ENCODE results near the gene OTOP3.

Gene OTOP3

DNA sequence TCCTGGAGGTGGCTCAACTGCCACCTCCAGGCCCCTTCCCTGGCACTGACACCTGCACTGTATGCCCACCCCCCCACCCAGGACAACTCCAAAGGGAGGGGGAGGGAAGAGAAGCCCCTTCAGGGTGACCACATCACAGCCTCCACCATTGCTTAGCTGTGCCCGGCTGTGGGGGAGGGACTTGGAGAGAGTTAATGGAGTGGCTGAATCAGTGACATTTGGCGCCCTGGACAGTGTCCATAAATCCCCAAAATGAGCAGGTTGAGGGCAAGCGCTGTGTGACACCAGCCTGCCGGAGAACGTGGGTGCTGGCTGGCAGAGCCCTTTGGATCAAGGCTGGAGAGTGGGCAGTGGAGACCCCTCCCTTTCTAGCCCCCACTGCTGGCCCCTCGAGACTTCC lies 13.5 kb upstream of the OTOP3 start:
- no peak for TF ChIP-seq POLR2A (IDR thresholded peaks at IDR 0.05; ENCODE audit: low read depth, low read length)
- FAIRE-seq (no peak), DNase-seq (ENCODE audit: insufficient read length, low spot score) (no peak)

DNA sequence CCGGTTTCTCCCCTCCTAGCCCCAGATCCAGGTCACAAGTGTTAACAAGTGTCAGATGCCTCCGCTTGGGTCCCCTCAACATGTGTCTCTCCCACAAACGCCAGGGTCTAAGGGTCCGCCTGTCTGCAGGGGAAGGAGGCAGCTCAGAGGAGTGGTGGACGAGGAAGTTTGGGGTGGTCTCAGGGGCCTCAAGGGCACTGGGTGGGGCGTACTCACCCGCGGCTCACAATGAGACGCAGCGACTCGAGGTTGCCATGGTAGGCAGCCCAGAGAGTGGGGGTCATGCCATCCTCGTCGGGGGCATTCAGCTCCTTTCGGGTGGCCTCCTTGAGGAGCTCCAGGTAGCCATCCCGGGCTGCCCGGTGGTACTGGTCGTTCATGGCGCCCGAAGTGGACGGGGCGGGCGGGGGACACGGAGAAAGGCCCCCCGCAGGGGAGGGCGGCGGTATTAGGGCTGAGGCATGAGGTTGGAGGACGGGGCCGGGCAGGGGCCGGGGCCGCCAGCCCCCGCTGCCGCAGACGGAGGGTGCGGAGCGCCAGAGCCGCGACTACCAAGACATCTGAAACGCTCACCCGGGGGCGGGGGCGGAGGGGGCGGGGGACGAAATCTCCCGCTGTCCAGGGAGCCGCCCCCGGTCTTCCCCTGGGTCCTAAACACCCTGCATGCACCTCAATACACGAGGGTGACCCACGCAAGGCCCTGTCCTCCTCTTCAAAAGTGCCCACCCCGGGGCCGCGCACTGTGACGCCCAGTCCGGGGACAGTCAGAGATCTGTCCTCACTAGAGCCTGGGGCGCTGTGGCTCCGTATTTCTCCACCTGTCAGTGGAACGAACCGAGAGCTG lies 12.8 kb upstream of the OTOP3 start, which contains the start of gene USH1G:
USH1G (minus strand) TSS at position 562 of the 844 bp plus-strand sequence; CDS start at position 380, 182 bp downstream.
- no peak for TF ChIP-seq POLR2A (IDR thresholded peaks at IDR 0.05; ENCODE audit: low read depth, low read length)
- DNase-seq (ENCODE audit: insufficient read length, low spot score) (no peak), FAIRE-seq (no peak)

GRCh38 chr17:74923538-74924249 lies 12.0 kb upstream of the OTOP3 start:
- TF ChIP-seq POLR2A (IDR thresholded peaks at IDR 0.05; ENCODE audit: low read depth, low read length), result no peak
- peak; percentile 96 for DNase-seq (ENCODE audit: insufficient read length, low spot score)

DNA sequence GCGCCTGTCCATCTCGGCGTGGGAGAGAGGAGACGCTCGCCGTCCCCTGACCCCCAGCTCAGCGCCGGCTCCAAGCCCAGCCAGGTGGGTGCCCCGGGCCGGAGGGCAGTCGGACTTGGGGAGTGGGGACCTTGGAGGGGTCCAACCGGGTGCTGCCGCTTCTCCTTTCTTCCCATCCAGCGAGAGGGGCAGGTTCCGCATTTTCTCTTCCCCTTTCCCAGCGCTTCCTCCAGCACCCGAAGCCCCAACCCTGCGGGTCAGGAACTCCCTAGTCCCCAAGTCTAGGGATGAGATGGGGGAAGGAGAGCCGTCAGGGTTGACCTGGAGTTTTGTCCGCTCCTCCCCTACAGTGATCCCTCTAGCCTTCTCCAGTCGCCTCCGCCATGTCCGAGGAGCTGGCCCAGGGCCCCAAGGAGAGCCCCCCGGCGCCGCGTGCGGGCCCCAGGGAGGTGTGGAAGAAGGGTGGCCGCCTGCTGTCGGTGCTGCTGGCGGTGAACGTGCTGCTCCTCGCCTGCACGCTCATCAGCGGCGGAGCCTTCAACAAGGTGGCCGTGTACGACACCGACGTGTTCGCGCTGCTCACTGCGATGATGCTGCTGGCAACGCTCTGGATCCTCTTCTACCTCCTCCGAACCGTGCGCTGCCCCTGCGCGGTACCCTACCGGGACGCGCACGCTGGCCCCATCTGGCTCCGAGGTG lies 11.3 kb upstream of the OTOP3 start, which contains the start of gene OTOP2:
OTOP2 (plus strand) TSS at position 24 of the 699 bp plus-strand sequence; CDS start at position 384, 360 bp downstream.
- FAIRE-seq (no peak), DNase-seq (ENCODE audit: insufficient read length, low spot score) (no peak)
- no peak for TF ChIP-seq POLR2A (IDR thresholded peaks at IDR 0.05; ENCODE audit: low read depth, low read length)

More at GRCh38 chr17:74923538-74924249, 12.0 kb upstream of the OTOP3 start:
- FAIRE-seq, result no peak

GRCh38 chr17:74925242-74925641 lies 10.5 kb upstream of the OTOP3 start:
- FAIRE-seq (no peak), DNase-seq (ENCODE audit: insufficient read length, low spot score) (no peak)
- TF ChIP-seq POLR2A (IDR thresholded peaks at IDR 0.05; ENCODE audit: low read depth, low read length), result no peak

GRCh38 chr17:74928786-74929185 lies 6.9 kb upstream of the OTOP3 start:
- DNase-seq (ENCODE audit: insufficient read length, low spot score), result no peak
- no peak for TF ChIP-seq POLR2A (IDR thresholded peaks at IDR 0.05; ENCODE audit: low read depth, low read length)
- no peak for FAIRE-seq

DNA sequence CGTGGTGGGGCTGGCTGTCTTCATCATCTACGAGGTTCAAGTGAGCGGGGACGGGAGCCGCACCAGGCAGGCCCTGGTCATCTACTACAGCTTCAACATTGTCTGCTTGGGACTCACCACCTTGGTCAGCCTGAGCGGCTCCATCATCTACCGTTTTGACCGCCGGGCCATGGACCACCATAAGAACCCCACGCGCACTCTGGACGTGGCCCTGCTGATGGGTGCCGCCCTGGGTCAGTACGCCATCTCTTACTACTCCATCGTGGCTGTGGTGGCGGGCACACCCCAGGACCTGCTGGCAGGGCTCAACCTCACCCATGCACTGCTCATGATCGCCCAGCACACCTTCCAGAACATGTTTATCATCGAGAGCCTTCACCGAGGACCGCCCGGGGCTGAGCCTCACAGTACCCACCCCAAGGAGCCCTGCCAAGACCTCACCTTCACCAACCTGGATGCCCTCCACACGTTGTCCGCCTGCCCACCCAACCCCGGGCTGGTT lies 5.1 kb upstream of the OTOP3 start:
- no peak for DNase-seq (ENCODE audit: insufficient read length, low spot score)

GRCh38 chr17:74935048-74935447 lies 650 bp upstream of the OTOP3 start:
- FAIRE-seq, result no peak
- TF ChIP-seq POLR2A (IDR thresholded peaks at IDR 0.05; ENCODE audit: low read depth, low read length), result no peak

More for the DNA sequence above, 5.1 kb upstream of the OTOP3 start:
- FAIRE-seq, result no peak
- no peak for TF ChIP-seq POLR2A (IDR thresholded peaks at IDR 0.05; ENCODE audit: low read depth, low read length)

DNA sequence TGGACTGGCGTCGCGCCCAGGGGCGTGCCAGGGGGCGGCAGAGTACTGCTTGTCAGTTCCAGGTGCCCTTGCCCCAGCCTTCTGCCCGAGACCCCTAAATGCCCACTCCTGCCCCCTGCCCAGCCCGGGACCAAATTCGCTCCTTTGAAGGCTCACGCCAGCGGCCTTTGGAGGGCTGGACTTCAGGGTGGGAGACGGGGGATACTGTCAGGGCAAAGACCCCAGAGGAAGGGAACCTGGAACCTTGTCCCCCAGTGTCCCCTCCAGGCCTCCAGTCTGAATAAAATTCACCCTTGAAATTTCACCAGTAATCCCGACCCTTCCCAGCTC lies 737 bp downstream of the OTOP3 start:
- FAIRE-seq (no peak), DNase-seq (ENCODE audit: insufficient read length, low spot score) (no peak)
- no peak for TF ChIP-seq POLR2A (IDR thresholded peaks at IDR 0.05; ENCODE audit: low read depth, low read length)

More at GRCh38 chr17:74935048-74935447, 650 bp upstream of the OTOP3 start:
- DNase-seq (ENCODE audit: insufficient read length, low spot score), result no peak

GRCh38 chr17:74937064-74938051 lies 1.7 kb downstream of the OTOP3 start:
- no peak for FAIRE-seq
- TF ChIP-seq POLR2A (IDR thresholded peaks at IDR 0.05; ENCODE audit: low read depth, low read length), result no peak
- no peak for DNase-seq (ENCODE audit: insufficient read length, low spot score)

DNA sequence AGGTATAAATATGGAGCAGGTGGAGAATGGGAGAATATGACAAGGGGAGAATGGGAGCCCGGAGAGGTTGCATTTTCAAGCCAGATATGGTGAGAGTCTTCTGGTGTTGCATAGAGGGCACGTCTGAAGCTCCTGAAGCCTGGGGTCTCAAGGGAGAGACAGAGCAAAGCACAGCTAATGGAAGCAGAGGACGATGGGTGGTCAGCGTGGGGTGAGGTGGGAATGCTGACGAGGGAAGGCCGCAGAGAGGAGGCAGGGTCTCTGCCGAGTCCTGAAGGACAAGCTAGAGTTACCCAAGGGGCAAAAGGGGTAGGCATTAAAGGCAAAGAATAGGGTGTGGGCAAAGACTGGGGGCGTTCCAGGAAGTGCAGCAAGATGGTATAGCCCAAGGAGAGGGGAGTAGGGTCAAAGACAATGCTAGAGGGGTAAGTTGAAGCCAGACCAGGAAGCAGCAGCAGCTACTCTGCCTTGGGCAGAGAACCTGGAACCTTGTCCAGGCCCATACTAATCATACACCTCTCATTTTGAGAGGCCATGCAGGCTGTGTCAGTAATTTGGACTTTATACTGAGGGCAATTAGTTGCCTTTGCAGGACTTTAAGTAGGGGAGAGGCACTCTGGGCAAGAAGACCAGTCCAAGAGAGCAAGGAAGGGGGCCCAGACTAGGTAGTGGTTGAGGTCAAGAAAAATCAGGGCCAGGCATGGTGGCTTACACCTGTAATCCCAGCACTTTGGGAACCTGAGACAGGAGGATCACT lies 2.7 kb downstream of the OTOP3 start:
- FAIRE-seq (no peak), DNase-seq (ENCODE audit: insufficient read length, low spot score) (no peak)
- no peak for TF ChIP-seq POLR2A (IDR thresholded peaks at IDR 0.05; ENCODE audit: low read depth, low read length)

DNA sequence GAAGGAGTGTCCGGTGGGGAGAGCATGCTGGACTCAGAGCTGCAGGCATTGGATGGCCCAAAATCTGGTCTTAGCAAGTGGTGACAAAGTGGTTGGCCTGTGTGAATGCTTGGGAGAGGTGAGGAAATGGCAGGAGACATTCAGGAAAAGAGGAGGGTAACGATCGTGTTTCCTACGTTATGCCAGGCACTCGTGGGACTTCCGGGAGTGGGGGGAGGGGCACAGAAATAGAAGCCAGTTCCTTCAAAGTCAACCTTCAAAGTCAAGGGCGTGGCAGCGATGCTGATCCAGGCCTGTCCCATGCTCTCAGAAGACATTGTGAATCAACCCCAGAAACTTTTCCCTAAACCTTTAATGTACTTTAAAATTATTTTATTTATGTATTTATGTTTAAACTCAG lies 3.8 kb downstream of the OTOP3 start:
- FAIRE-seq (no peak), DNase-seq (ENCODE audit: insufficient read length, low spot score) (no peak)
- TF ChIP-seq POLR2A (IDR thresholded peaks at IDR 0.05; ENCODE audit: low read depth, low read length), result no peak
